Fibroblast of lung (primary cell): Measurements from ENCODE around the gene WDR33. TPM values are rescaled to one million over a fixed set of nuclear protein-coding genes. Genes with fewer than 3 reads are reported as not detected.
A peak's percentile ranks its signal among the peaks of the same experiment; 100 is the strongest.

ENCODE experiments used
- DNase-seq, 2 donors: peaks; one replicate each; pipeline versions ENCODE4 v3.0.0 to v3.0.0-alpha.2; 2010; ENCODE audit warnings: low read depth in 2 of 2
- H2AFZ ChIP-seq: 2 replicates; pipeline ENCODE4 v1.5.1; 2012; ENCODE audit warnings: low read length, control low read depth, inconsistent platforms
- H3K27ac ChIP-seq: 2 replicates; pipeline ENCODE4 v1.5.1; 2011; ENCODE audit warnings: low read length, control low read depth; ENCODE audit not compliant: insufficient read depth
- H3K27me3 ChIP-seq: 2 replicates; pipeline ENCODE4 v1.5.1; 2011; ENCODE audit warnings: mild to moderate bottlenecking, low read length; ENCODE audit not compliant: control insufficient read depth, insufficient read depth
- H3K36me3 ChIP-seq: 2 replicates; pipeline ENCODE4 v1.5.1; 2011; ENCODE audit warnings: low read length; ENCODE audit not compliant: control insufficient read depth, insufficient read depth
- H3K4me1 ChIP-seq: 2 replicates; pipeline ENCODE4 v1.5.1; 2011; ENCODE audit warnings: low read length; ENCODE audit not compliant: control insufficient read depth, insufficient read depth; ENCODE audit errors: extremely low read depth
- H3K4me2 ChIP-seq: 2 replicates; pipeline ENCODE4 v1.5.1; 2011; ENCODE audit warnings: low read length, control low read depth; ENCODE audit not compliant: insufficient read depth; ENCODE audit errors: extremely low read depth
- H3K4me3 ChIP-seq, 4 experiments: fragments of 200-600 bp in 1 of 4; sonication (generic) in 1 of 4; replicated peaks in 1 of 4; 2 replicates each; pipeline ENCODE4 v1.5.1; 2011 to 2016; ENCODE audit warnings: low read length in 4 of 4, low read depth in 3 of 4, mild to moderate bottlenecking in 3 of 4, control low read depth in 2 of 4, inconsistent platforms in 1 of 4, mixed read lengths in 1 of 4; ENCODE audit not compliant: insufficient read depth in 1 of 4; ENCODE audit errors: control extremely low read depth in 1 of 4
- H3K79me2 ChIP-seq: 2 replicates; pipeline ENCODE4 v1.5.1; 2012; ENCODE audit warnings: mild to moderate bottlenecking, low read length, inconsistent platforms; ENCODE audit not compliant: control insufficient read depth, insufficient read depth
- H3K9ac ChIP-seq: 2 replicates; pipeline ENCODE4 v1.5.1; 2011; ENCODE audit warnings: mild to moderate bottlenecking, low read length, control low read depth; ENCODE audit not compliant: insufficient read depth
- H3K9me3 ChIP-seq: 2 replicates; pipeline ENCODE4 v1.5.1; 2012; ENCODE audit warnings: low read depth, low read length; ENCODE audit not compliant: control insufficient read depth, insufficient read depth
- H4K20me1 ChIP-seq: 2 replicates; pipeline ENCODE4 v1.5.1; 2011; ENCODE audit warnings: low read length; ENCODE audit not compliant: control insufficient read depth, insufficient read depth; ENCODE audit errors: extremely low read depth
- EZH2 ChIP-seq: IDR thresholded peaks from 2 replicates; pipeline ENCODE4 v1.5.1; 2012; ENCODE audit warnings: low read length, control low read depth, mild to moderate bottlenecking; ENCODE audit errors: missing control alignments
- polyA plus RNA-seq, 2 donors: library from polyadenylated mRNA; depleted of rRNA in 1 of 2; stranded (reverse) in 1 of 2; unstranded in 1 of 2; fragments of >200 nt; gene quantifications; 2 replicates each; pipeline ENCODE4 v1.2.1, GENCODE V29; 2011 to 2012; ENCODE audit warnings: missing spikeins in 1 of 2
- total RNA-seq: library from RNA; depleted of rRNA; stranded (reverse); fragments of >200 nt; gene quantifications from 2 replicates; pipeline ENCODE4 v1.2.1, GENCODE V29; 2014
- TF ChIP-seq, protein P1 (sequence below), 2 donors: IDR thresholded peaks in 1 of 2; conservative IDR thresholded peaks in 1 of 2; 1 replicate in 1 of 2; 2 replicates in 1 of 2; pipeline ENCODE4 v1.5.1; 2011 to 2012; ENCODE audit warnings: low read length in 2 of 2, control low read depth in 1 of 2, inconsistent platforms in 1 of 2, low read depth in 1 of 2, mild to moderate bottlenecking in 1 of 2

The WDR33 gene
- total and polyA plus RNA-seq, 2 donors (not counting 1 experiment from before 2014, with no cell fraction given): 27.2 to 28.6 TPM

GRCh38 chr2:127680706-127681287, 130.2 kb downstream of the WDR33 start:
- Histone ChIP-seq H3K27me3 (peaks cover 14% of the 10 kb centered on the region), H3K4me3 (no peak overlapping the region), H3K4me2 (peak overlapping the region; percentile 49), H3K79me2 (no peaks in the 10 kb centered on the region), H3K4me1 (peaks cover 6% of the 10 kb centered on the region), H3K9ac (no peak overlapping the region), H3K36me3 (no peaks in the 10 kb centered on the region), H2AFZ (no peak overlapping the region), H3K27ac (no peak overlapping the region), H4K20me1 (no peaks in the 10 kb centered on the region), H3K9me3 (no peaks in the 10 kb centered on the region)
- no peak for DNase-seq
- TF ChIP-seq, protein P1, sequence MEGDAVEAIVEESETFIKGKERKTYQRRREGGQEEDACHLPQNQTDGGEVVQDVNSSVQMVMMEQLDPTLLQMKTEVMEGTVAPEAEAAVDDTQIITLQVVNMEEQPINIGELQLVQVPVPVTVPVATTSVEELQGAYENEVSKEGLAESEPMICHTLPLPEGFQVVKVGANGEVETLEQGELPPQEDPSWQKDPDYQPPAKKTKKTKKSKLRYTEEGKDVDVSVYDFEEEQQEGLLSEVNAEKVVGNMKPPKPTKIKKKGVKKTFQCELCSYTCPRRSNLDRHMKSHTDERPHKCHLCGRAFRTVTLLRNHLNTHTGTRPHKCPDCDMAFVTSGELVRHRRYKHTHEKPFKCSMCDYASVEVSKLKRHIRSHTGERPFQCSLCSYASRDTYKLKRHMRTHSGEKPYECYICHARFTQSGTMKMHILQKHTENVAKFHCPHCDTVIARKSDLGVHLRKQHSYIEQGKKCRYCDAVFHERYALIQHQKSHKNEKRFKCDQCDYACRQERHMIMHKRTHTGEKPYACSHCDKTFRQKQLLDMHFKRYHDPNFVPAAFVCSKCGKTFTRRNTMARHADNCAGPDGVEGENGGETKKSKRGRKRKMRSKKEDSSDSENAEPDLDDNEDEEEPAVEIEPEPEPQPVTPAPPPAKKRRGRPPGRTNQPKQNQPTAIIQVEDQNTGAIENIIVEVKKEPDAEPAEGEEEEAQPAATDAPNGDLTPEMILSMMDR (conservative IDR thresholded peaks at IDR 0.05 in 1 of 2, IDR thresholded peaks at IDR 0.05 in 1 of 2; ENCODE audit: low read depth in 1 of 2, low read length in 2 of 2): no peak
- TF ChIP-seq EZH2: no peak

DNA sequence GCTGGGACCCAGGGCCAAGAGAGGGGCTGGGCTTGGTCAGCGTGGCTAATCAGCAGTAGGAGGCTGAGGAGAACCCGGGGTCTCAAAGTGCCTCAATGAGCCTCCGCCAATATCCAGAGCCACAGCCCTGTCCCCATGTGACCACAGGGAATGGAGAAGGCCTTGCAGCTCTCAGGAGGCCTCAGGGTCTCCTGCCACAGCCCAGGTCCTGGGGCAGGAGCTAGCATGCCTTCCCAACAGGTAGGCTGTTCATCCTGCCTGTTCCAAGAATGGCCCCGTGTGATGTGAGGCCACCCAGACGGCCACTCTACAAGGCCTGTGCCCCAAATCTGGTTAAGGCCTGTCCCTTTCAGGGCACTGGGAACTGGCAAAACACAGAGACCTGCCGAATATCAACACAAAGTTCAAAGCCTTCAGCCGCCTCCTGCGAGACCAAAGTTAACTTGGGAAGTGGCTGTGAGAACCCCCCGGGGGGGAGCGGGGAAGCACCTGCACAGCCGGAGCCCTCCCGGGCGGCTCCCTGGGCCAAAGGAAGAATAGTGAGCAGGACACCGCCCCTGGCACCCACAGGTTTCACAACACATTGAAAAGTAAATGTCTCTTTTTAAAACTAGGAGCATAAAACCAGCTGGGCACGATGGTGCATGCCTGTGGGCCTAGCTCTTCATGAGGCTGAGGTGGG, 131.2 kb downstream of the WDR33 start:
- H3K27ac ChIP-seq: no peak overlapping the region
- DNase-seq: no peak
- no peaks in the 10 kb centered on the region for H3K79me2 ChIP-seq
- no peak for TF ChIP-seq EZH2
- TF ChIP-seq, protein P1 (conservative IDR thresholded peaks at IDR 0.05 in 1 of 2, IDR thresholded peaks at IDR 0.05 in 1 of 2; ENCODE audit: low read depth in 1 of 2, low read length in 2 of 2): no peak
- H3K4me1 ChIP-seq: peaks cover 6% of the 10 kb centered on the region
- H2AFZ ChIP-seq: no peak overlapping the region
- no peaks in the 10 kb centered on the region for H3K9me3 ChIP-seq
- H3K36me3 ChIP-seq: no peaks in the 10 kb centered on the region
- no peak overlapping the region for H3K4me2 ChIP-seq
- H4K20me1 ChIP-seq: no peaks in the 10 kb centered on the region
- H3K27me3 ChIP-seq: peaks cover 14% of the 10 kb centered on the region
- H3K9ac ChIP-seq: no peak overlapping the region
- no peak overlapping the region for H3K4me3 ChIP-seq

GRCh38 chr2:127678991-127679390, 132.0 kb downstream of the WDR33 start:
- H2AFZ ChIP-seq: no peak overlapping the region
- H3K9ac ChIP-seq: no peak overlapping the region
- peaks cover 6% of the 10 kb centered on the region for H3K4me1 ChIP-seq
- H3K4me3 ChIP-seq: no peak overlapping the region
- no peak for DNase-seq
- no peak overlapping the region for H3K27ac ChIP-seq
- no peak overlapping the region for H3K4me2 ChIP-seq
- H3K9me3 ChIP-seq: no peaks in the 10 kb centered on the region
- H3K36me3 ChIP-seq: no peaks in the 10 kb centered on the region
- peaks cover 18% of the 10 kb centered on the region for H3K27me3 ChIP-seq
- no peaks in the 10 kb centered on the region for H4K20me1 ChIP-seq
- TF ChIP-seq EZH2: no peak
- TF ChIP-seq, protein P1 (conservative IDR thresholded peaks at IDR 0.05 in 1 of 2, IDR thresholded peaks at IDR 0.05 in 1 of 2; ENCODE audit: low read depth in 1 of 2, low read length in 2 of 2): no peak
- no peaks in the 10 kb centered on the region for H3K79me2 ChIP-seq
